ENCODE measurements around the gene UNC13D.
A peak's percentile ranks its signal among the peaks of the same experiment; 100 is the strongest.
"Not testable (repeated sequence)": the region's sequence is repeated elsewhere in the genome, so short reads cannot be mapped to it uniquely, and the experiment has no call there.

UNC13D gene

DNA sequence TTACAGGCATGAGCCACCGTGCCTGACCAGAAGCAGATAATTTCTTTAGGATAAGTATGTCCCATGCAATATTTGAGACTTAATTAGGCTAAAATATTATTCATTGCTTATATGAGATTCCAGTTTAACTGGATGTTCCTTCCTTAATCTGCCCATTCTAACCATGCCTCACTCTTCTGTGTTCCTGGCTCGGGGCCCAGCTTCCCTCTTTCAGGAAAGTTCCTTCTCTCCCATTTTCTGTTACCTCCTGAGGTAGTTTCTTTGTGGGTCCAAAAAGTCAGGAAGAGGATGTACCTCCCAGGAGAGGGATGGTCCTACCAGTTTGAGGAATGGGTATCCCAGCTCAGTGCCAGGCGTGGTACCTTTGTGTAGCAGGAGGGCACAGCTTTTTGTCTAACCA, 36.3 kb downstream of the UNC13D start:
- no peak for DNase-seq

DNA sequence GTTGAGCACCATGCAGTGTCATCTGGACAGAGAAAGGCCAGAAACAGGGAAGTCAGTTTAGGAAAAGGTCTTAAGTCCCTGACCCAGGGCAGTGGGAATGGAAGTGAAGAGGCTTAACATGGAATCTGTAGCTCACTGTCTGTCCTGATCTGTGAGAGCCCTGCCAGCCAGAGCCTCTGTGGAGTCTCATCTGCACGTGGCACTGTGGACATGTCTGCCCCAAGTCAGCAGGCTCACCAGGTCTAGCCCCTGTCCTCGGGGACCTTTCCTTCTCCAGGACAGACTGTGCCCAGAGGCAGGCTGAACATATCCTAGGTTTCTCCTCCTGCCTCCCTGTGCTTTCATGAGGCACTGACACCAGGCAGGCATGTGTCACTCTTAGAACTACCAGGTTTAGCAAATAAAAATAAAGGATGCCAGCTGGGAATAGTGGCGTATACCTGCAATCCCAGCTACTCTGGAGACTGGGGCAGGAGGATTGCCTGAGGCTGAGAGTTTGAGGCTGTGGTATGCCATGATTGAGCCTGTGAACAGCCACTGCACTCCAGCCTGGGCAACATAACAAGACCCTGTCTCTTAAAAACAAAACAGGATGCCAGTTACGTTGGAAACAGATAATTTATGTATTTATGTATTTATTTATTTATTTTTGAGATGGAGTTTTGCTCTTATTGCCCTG, 37.2 kb downstream of the UNC13D start:
- no peak for DNase-seq

DNA sequence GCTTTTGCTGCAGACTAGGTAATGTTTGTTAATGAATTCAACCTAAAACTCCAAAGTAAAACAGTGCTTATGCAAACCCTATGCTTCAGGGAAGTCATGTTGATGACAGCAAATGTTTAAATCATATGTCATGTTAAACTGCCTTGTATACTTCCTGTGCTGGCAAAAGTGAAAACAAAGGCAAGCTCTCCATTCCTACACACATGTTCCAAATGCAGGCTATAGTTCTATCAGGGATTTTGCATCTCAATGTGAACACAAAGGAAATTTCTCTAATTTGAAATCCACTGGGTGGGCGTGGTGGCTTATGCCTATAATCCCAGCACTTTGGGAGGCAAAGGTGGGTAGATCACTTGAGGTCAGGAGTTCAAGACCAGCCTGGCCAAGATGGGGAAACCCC, 40.3 kb downstream of the UNC13D start:
- DNase-seq: no peak

DNA sequence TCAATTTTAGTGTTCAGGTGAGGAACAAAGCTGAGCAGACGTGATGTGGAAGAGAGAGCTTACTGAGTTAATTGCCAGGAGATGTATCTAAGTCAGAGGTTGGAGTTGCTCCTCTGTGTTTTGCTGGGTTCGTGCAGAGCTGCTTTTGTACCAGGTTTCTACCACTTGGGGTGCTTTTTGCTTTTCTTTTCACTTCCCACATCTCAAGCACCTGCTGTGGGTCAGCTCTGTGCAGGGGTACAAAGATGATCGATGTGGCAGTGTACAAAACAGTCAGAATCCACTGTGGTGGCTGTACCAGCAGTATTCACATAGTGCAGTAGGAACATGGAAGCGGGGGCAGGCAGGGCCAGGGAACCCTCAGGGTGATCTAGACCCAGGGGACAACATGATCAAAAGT, 44.8 kb downstream of the UNC13D start:
- no peak for DNase-seq

DNA sequence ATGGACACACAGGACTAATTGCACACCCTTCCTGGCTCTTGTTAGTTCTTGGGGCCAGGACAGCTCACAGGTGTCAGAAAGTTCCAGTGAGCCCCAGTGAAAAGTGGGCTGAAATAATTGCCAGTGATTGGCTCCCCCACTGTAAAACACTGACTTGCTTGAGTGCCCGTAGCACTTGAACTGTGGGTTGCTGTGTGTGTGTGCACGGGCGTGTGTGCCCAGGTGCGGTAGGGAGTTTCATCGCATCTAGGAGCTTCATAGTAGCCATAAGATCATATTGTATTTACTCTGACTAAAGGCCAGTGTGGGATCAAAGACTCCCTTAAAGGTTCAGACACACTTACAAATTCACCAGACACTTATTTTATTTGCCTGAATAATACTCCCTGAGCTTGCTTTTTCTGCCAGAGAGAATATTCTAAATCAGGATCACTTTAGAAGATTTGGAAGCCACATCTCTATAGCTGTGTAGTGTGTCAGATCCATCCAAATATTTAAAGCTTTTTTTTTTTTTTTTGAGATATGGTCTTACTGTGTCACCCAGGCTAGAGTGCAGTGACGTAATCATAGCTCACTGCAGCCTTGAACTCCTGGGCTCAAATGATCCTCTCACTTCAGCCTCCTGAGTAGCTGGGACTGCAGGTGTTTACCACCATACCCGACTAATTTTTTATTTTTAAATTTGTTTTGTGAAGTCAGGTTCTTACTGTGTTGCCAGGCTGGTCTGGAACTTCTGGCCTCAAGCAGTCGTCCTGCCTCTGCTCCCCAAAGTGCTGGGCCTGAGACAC, 48.2 kb downstream of the UNC13D start:
- no peak for DNase-seq

DNA sequence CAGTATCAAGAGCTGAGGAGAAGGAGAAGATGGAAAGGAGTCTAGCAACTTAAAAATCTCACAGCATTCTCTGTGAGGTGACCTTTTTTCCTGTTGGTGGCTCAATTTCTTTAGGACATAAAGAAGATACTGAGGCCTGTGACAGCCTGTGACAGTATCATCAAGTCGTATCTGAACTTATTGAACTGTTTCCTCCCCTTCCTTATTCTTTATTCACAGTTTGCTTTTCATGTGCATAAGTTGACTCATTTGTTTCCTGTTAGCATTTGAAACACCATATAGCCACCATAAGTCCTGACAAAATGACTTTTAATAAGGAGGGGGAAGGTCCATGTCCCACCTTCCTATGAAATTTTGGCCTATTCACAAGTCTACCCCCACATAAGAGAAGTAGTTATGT, 50.7 kb downstream of the UNC13D start:
- no peak for DNase-seq

DNA sequence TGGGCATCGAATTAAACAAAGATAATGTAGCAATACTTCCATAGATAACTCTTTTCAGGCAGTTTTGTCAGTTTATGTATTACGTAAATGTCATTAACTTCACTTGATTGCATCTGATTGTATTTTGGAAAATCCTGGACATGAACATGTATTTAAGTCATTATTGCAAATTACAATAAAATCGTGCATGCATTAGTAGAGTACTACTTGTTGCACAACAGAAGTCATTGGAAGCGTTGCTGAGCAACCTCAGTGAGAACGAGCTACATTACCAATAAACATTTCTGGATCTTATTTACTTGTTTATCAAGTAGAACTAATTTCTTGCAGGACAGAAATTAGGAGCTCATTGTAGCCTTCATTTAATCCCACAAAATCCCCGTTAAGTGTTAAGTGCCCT, 53.0 kb downstream of the UNC13D start:
- no peak for DNase-seq

DNA sequence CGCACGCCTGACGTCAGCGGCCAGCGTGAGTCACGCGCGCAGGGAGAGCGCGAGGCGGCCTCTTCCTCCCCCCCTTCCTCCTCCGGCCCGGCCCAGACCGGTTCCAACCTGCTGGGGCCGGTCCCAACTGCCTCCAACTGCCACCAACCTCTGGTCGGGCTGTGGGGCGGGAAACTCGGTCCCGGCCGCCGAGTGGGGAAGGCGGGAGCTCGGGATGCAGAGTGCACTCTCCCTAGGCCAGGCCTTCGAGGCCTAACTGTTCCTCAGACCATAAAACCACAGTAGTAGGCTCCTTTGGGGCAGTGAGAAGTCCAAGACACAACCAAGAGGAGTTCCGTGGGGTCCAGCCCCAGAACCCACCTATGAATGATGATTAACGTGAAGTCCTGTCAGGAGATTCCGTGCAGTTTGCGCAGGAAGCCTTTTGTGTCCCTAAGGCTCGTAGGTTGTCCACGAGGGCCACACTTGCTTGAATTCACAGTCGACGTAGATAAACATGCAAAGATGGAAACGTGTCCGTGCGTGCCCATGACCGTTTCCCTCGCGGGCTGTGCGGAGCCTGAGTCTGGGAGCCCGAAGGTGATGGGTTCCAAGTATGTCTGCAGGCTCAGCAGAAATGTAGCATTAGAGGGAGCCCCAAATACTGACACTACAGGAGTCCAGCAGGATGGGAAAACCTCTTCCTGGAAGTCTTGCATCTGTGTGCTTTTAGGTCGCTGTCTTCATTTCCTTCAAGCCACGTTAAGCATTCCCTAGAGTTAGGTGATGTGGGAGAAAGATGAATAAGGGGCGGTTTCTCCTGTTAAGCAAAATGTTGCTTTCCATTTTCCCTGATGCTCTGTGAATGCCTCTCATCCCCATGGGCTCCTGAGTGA, 59.0 kb downstream of the UNC13D start:
- DNase-seq: peak in 52 of 56 donors; percentile 63 to 99 (median 94)

DNA sequence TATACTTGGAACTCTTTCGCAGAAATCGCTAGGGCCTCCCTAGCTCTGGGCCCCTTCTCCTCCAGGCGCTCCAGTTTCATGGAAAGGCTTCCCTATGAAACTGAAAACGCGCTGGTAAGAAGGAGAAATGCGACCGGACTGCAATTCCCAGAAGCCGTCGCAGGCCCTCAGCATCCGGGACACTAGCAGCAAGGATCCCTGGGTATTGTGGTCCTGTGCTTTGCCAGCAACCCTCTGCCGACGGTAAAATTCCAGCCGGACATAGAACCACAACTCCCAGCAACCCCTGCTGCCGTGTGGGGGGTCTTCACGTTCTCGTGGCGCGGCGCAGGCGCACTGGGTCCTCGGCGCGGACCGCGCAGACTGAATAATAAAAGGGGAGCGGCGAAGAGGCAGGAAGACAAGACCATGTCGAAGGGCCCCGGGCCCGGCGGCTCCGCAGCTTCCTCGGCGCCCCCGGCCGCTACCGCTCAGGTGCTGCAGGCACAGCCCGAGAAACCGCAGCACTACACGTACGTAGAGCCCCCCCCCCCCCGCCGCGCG, 59.7 kb downstream of the UNC13D start, which contains the start of gene UNK:
UNK (plus strand) TSS at position 334 of the 543 bp plus-strand sequence; CDS start at position 409, 75 bp downstream.
- DNase-seq: peak; percentile 91 to 100 (median 98)

DNA sequence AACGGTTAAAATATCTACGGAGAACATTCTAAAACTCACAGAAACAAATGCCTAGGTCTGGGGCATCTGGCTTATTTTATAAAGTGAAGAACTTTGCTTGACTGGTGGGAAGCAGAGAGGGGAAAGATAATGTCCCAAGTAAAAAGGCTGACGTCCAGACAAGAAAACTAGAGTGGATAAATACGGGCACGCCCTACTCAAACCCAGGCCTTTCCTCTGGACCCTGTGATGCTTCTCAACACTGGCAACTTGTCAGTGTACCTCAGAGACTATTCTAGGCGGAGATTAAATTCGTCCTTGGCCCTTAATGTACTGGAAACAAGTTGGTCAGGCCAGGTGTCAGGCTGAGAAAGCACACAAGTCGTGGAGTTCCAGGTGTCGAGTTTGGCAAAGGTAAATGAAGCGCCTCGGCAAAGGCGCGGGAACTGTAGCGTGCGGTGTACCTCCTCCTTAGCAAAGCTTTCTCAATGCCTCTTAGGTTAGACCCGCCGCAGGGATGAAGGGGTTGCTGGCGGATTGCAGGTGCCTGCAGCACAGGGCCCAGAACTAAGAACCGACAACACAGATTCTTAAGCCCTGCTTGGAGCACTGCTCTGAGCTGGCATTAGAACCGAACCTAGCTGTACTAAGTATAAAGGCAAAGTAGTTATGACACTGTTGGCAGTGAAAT, 60.3 kb downstream of the UNC13D start:
- DNase-seq: peak in 5 of 56 donors; percentile 39 to 71 (median 62)

DNA sequence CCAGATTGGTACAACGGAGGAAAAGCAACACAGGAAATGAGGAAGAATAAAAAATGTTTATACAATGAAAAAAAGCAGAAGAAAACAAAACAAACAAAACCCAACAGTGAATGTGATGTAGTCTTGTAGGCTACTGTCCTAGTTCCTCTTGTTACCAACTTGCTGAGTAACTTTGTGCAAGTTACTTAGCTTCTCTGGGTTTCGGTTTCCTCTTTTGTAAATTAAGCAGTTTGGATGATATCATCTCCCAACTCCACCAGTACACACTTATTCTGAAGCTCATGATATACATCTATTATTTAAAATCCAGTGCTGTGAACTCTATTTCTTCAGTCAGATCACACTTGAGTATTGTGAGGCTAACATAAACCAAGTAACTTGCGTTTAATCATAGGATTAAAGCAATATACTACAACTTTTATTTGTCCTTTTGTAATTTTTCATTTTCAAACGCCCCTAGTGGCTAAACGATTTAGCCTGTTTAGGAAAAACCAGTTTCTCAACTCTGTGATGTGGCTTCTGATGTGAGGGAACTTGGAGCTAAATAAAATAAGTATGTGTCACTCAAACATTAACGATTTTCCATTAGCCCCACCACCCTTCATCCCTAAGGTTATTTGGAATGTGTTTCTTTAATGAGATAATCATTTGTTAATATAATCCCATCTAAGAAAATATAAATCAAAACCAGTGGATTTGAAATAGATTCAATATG, 61.0 kb downstream of the UNC13D start:
- DNase-seq: no peak

DNA sequence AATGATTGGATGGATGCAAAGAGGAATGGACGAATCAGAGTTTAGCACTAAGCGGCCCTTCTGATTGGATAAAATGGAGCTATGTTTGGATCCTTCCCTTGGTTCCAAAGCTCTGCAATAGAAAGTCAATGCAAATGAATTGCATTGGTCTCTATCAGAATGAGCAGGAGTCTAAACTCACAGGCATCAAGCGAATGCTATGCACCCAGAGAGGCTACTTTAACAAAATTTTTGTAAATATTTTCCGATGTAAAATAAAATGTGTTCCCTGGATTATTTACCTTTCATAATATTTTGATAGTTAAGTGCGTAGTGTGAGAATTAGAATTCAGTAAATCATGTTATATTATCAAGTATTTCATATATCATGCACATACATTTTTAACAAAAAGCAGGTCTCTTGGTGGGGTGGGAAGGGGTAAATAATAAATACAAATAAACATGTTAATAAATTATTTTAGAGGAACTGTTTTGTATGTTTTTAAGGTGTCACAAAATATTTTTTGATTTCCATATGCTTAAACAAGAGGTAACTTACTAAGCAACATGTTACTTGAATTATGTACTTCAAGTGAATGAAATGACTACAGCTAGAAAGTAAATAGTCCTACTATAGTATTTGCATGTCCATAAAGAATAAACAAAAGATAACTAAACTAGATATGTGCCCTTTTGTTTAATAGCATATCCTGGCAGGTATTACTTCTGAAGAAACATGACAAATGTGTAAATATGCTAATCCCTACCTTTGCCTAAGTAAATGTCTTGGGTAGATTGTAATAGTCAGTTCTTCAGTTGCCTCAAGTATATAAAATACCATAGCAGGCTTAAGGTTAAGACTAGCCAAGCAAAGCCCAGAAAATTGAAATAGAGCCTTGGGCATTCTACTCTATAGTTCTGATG, 64.0 kb downstream of the UNC13D start:
- no peak for DNase-seq

DNA sequence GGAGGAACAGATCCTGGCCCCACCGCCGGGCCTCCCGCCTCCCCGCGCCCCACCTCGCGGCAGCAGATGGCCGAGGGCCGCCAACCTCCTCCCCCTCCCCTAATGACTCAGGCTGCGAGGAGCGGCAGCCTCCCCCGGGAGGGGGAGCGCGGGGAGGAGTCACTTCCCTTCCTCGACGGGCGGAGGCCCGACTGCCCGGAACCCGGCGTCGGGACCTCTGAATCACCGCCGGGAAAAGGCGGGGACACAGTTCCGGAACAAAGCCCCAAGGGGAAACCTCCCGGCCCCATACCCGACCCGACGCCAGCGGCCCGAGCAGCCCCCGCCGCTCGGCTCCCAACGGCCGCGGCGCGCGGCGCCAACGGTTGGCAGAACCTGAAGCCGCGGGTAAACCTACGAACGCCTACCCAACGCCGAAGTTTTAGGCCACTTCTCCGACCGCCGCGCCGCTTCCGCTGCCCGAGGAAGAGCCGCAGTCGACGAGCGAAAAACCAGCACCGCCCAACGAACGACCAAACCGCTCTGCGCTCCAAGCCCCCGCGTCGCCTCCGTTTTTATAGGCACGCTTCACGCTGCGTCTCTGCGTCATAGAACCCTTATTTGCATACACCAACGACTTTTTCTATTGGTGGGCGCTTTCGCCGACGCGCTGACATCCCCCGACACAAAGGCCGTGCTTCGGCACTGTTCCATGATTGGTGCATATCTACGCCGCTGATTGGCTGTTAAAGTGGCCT, 64.8 kb downstream of the UNC13D start:
- peak; percentile 77 to 99 (median 96) for DNase-seq

DNA sequence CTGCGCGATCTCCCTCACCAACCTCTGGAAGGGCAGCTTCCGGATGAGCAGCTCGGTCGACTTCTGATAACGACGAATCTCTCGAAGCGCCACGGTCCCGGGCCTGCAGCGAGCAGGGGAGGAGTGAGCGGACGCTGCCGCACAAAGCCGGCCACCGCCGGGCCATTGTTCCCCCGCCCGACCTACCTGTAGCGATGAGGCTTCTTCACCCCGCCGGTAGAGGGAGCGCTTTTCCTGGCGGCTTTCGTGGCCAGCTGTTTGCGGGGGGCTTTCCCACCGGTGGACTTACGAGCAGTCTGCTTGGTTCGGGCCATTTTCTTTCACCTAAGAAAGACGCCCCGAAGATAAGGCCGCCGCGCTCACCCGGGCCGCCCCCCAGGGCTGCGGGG, 65.3 kb downstream of the UNC13D start:
- DNase-seq: peak in 1 of 56 donors; percentile 74

DNA sequence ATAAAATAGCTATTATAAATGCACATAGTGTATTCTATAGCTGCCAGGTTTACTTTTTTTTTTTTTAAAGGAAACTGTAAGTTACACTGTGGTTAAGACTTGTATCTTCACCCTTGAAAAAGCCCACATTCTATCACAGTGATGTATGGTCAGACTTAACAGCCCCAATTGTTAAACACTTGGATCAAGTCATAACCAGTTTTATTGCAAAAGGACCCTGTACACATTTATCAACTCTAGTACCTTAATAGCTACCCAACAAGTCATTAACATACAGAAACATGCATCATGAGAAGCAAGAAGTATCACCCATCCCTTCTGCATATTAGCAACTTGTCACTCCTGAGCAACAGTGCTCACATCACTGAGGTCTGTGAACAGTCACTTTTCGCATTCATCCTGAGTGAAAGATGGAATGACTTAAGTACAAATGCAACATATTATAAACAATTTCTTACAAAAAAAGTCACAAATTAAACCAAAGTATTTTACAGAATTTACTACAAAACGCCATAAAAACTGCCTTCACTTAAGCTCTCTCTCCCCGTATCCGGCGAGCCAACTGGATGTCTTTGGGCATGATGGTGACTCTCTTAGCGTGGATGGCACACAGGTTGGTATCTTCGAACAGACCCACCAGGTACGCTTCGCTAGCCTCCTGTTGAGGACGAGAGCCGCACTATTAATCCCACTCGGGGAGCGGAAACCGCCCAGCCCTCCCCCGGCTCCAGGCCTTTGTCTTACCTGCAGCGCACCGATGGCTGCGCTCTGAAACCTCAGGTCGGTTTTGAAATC, 65.9 kb downstream of the UNC13D start:
- DNase-seq: not testable (repeated sequence)

DNA sequence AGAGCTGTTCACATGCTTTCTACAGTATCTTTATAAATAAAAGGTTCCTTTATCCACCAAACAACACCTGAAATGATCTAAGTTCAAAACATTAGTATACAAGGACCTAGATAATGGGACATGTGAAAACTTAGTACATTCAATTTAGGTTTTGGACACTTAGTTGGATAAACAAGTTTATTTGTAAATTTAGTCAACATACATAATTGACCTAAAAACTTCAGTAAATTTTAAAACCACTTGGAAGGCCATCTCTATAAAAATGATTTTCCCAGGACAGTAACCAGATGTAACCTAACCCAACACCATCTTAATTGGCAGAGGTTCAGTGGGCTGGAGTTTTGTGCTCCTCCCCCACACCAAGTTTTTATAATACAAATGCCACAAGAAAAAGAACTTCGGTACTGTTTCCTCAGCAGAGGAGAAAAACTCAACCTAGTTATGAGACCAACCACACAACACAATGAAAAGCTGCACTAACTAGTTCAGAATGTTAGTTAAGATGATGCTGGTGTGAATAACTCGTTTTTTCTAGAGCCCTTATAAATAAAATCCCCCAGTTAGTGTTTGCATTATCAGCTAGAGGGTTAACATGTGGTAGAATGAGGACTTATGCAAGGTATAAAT, 66.8 kb downstream of the UNC13D start:
- no peak for DNase-seq

Data from nucleus accumbens (tissue), 56 donors.